PFSK-1 (cell line): ENCODE measurements around the gene SFT2D2.

ENCODE experiments used
- FOXP2 ChIP-seq: optimal IDR thresholded peaks from 2 replicates; pipeline ENCODE3; 2011; ENCODE audit warnings: borderline replicate concordance, control low read depth, inconsistent platforms; ENCODE audit not compliant: insufficient read depth; ENCODE audit errors: extremely low read length, extremely low read depth
- POLR2AphosphoS5 ChIP-seq: IDR thresholded peaks from 2 replicates; pipeline ENCODE4 v1.6.1; 2012; ENCODE audit warnings: low read depth, mild to moderate bottlenecking, control low read depth, low read length, moderate library complexity
- SIN3A ChIP-seq: IDR thresholded peaks from 2 replicates; pipeline ENCODE4 v1.6.1; 2012; ENCODE audit warnings: mild to moderate bottlenecking, low read length, moderate library complexity, borderline replicate concordance; ENCODE audit not compliant: insufficient read depth
- TAF1 ChIP-seq: IDR thresholded peaks from 2 replicates; pipeline ENCODE4 v1.6.1; 2012; ENCODE audit warnings: low read length, control low read depth, borderline replicate concordance; ENCODE audit not compliant: insufficient read depth
- TF ChIP-seq, protein P1 (sequence below), 2 experiments: IDR thresholded peaks; 2 replicates each; pipeline versions ENCODE4 v1.6.1 to v1.8.0; 2011 to 2012; ENCODE audit warnings: low read depth in 2 of 2, low read length in 2 of 2, control low read depth in 1 of 2, inconsistent platforms in 1 of 2, mild to moderate bottlenecking in 1 of 2, moderate library complexity in 1 of 2; ENCODE audit not compliant: insufficient read depth in 1 of 2

DNA sequence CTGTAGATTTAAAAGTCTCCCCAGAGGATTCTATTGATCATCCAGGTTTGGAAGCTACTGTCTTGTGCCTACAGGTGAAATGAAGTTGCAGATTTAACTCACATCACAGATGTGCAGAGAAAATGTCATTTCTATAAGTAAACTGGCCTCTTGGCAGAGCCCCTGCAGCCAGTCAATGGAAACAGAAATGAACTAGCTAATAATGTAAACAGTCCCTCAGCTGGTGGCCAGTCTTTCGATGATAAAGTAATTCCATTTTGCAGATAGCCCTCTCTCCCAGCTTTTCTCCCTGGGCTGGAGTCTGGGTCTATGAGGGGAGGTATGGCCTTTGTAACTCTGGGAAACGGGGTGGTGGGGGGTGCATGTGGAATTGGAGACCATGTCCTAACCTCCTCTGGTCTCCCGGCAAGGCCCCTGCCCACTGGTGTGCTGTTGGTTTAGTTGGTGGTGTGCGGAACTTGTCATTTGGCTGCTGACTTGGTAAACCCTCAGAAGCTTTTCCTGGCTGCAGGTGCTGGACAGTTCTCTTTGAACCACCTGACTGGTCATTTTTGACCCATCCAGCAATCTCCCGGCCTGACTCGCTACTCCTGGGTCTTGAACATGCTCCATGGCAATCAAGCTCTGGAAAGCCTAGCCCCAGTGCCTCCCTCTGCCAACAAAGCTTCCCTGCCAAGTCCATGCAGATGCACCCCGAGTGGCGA, 69.8 kb downstream of the SFT2D2 start:
- no peak for TF ChIP-seq TAF1
- no peak for TF ChIP-seq SIN3A
- TF ChIP-seq POLR2AphosphoS5 = no peak
- TF ChIP-seq, protein P1, sequence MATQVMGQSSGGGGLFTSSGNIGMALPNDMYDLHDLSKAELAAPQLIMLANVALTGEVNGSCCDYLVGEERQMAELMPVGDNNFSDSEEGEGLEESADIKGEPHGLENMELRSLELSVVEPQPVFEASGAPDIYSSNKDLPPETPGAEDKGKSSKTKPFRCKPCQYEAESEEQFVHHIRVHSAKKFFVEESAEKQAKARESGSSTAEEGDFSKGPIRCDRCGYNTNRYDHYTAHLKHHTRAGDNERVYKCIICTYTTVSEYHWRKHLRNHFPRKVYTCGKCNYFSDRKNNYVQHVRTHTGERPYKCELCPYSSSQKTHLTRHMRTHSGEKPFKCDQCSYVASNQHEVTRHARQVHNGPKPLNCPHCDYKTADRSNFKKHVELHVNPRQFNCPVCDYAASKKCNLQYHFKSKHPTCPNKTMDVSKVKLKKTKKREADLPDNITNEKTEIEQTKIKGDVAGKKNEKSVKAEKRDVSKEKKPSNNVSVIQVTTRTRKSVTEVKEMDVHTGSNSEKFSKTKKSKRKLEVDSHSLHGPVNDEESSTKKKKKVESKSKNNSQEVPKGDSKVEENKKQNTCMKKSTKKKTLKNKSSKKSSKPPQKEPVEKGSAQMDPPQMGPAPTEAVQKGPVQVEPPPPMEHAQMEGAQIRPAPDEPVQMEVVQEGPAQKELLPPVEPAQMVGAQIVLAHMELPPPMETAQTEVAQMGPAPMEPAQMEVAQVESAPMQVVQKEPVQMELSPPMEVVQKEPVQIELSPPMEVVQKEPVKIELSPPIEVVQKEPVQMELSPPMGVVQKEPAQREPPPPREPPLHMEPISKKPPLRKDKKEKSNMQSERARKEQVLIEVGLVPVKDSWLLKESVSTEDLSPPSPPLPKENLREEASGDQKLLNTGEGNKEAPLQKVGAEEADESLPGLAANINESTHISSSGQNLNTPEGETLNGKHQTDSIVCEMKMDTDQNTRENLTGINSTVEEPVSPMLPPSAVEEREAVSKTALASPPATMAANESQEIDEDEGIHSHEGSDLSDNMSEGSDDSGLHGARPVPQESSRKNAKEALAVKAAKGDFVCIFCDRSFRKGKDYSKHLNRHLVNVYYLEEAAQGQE (IDR thresholded peaks at IDR 0.05; ENCODE audit: insufficient read depth in 1 of 2, low read depth in 2 of 2, low read length in 2 of 2) = peak; percentile 60 to 79
- TF ChIP-seq FOXP2 = no peak
